GM19099 (cell line): ENCODE data around the gene COL16A1.

Source experiments
- POLR2A ChIP-seq: IDR thresholded peaks from 3 replicates; pipeline ENCODE4 v1.6.1; 2011; ENCODE audit warnings: low read depth; ENCODE audit not compliant: insufficient read length; ENCODE audit errors: extremely low read depth

The COL16A1 gene

GRCh38 chr1:31736675-31737074 is 32.9 kb upstream of the COL16A1 start:
- TF ChIP-seq POLR2A = no peak

GRCh38 chr1:31735571-31735970 is 31.8 kb upstream of the COL16A1 start:
- no peak for TF ChIP-seq POLR2A

GRCh38 chr1:31734582-31735107 is 30.8 kb upstream of the COL16A1 start:
- no peak for TF ChIP-seq POLR2A

GRCh38 chr1:31733389-31734219 is 29.8 kb upstream of the COL16A1 start:
- no peak for TF ChIP-seq POLR2A

- no peak for TF ChIP-seq POLR2A
These were observed 29.0 kb upstream of the COL16A1 start for GRCh38 chr1:31732751-31733289.

DNA sequence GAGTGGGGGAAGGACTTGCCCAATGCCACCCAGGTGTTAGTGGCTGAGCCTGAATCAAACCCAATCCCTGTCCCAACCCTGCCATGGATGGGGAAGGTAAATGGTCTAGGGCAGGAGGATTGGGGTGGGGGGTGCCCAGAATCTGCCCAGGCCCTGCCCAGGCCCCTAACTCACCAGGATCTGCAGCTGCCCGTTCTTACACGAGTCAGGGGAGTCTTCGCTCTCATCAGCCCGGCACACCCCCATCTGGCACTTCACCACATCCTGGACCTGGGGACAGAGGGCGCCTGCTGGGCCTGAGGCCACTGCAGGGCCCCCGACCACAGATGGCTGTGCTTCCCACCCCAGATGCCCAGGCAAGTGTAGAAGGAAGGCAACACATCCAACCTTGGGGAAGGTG is 28.5 kb upstream of the COL16A1 start:
- TF ChIP-seq POLR2A = no peak

- no peak for TF ChIP-seq POLR2A
These were observed 27.3 kb upstream of the COL16A1 start for GRCh38 chr1:31731049-31731565.

DNA sequence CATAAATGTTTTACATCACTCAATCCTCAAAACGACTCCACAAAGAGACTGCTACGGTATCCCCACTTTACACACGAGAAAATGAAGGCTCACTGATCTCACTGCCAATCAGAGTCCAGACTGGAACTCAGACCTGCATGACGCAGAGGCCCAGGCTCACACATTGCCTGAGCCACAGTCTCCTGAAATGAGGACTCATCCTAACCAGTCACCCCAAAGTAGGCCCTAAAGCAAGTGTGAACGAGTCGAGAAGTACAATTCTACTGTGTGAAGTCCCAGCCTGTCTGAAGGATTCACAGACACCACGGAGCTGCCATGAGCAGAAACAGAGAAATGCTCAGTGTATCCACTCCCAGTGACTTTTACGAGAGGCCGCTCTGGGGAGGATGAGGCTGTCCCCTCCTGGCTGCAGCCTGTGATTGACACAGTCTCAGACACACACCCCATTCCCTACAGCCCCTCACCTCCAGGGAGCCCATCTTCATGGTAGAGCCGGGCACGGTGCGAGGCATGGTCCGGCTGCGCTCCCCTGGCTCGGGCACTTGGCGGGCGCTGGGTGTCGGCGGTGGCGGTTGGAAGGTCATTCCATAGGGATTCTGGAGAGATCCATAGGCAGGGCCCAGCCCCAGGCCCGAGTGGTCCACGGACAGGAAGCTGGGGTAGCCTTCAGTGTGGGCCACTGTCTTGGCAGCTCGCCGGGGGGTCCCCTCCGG is 26.7 kb upstream of the COL16A1 start:
- TF ChIP-seq POLR2A = no peak

- TF ChIP-seq POLR2A = no peak
These were observed 24.0 kb upstream of the COL16A1 start for GRCh38 chr1:31727849-31728248.

- TF ChIP-seq POLR2A = no peak
These were observed 23.4 kb upstream of the COL16A1 start for GRCh38 chr1:31727195-31727594.

- no peak for TF ChIP-seq POLR2A
These were observed 22.9 kb upstream of the COL16A1 start for GRCh38 chr1:31726715-31727114.

GRCh38 chr1:31725777-31726535 is 22.1 kb upstream of the COL16A1 start:
- no peak for TF ChIP-seq POLR2A

GRCh38 chr1:31725134-31725533 is 21.3 kb upstream of the COL16A1 start:
- no peak for TF ChIP-seq POLR2A

GRCh38 chr1:31723828-31724359 is 20.1 kb upstream of the COL16A1 start:
- TF ChIP-seq POLR2A = no peak
